ENCODE measurements around the gene RTBDN.
A peak's percentile ranks its signal among the peaks of the same experiment; 100 is the strongest.
"Not testable (repeated sequence)": the region's sequence is repeated elsewhere in the genome, so short reads cannot be mapped to it uniquely, and the experiment has no call there.

Gene RTBDN

GRCh38 chr19:12856653-12857052, 22.3 kb upstream of the RTBDN start:
- no peak for DNase-seq

GRCh38 chr19:12847159-12848139, 13.1 kb upstream of the RTBDN start:
- DNase-seq = peak; percentile 59 to 77 (median 62)

GRCh38 chr19:12846613-12847012, 12.2 kb upstream of the RTBDN start:
- DNase-seq = not testable (repeated sequence)

- no peak for DNase-seq
These were observed 9.8 kb upstream of the RTBDN start for GRCh38 chr19:12843999-12844732.

GRCh38 chr19:12843328-12843727, 8.9 kb upstream of the RTBDN start:
- DNase-seq = no peak

GRCh38 chr19:12842511-12842910, 8.1 kb upstream of the RTBDN start:
- no peak for DNase-seq

GRCh38 chr19:12841094-12841493, 6.7 kb upstream of the RTBDN start:
- peak; percentile 84 to 99 (median 98) for DNase-seq

GRCh38 chr19:12840091-12841079, 6.0 kb upstream of the RTBDN start:
- DNase-seq = peak; percentile 79 to 96 (median 86)

GRCh38 chr19:12838886-12839756, 4.7 kb upstream of the RTBDN start:
- peak in 2 of 3 experiments; percentile 46 to 61 for DNase-seq

GRCh38 chr19:12838182-12838885, 4.0 kb upstream of the RTBDN start, which contains the start of gene MAST1:
Gene MAST1 (plus strand): TSS chr19:12838515. CDS start chr19:12838573, 58 bp downstream.
- peak; percentile 44 to 83 (median 81) for DNase-seq

- no peak for DNase-seq
These were observed 2.8 kb upstream of the RTBDN start for GRCh38 chr19:12837225-12837624.

- DNase-seq = no peak
These were observed 2.1 kb upstream of the RTBDN start for GRCh38 chr19:12836529-12836863.

- DNase-seq = peak in 1 of 3 experiments; percentile 50
These were observed 788 bp upstream of the RTBDN start for GRCh38 chr19:12834976-12835757.

GRCh38 chr19:12833738-12834565, 427 bp downstream of the RTBDN start:
- DNase-seq = peak; percentile 27 to 90 (median 88)

- DNase-seq = no peak
These were observed 1.0 kb downstream of the RTBDN start for GRCh38 chr19:12833418-12833737.

- DNase-seq = peak in 2 of 3 experiments; percentile 15 to 39
These were observed 5.9 kb downstream of the RTBDN start for GRCh38 chr19:12828494-12828893.

GRCh38 chr19:12825254-12826131, 8.9 kb downstream of the RTBDN start:
- DNase-seq = peak in 1 of 3 experiments; percentile 18

- DNase-seq = no peak
These were observed 12.6 kb downstream of the RTBDN start for GRCh38 chr19:12821761-12822160.
